NB4 (cell line): ENCODE results near the gene LTBP1.

Experiments used
- CTCF ChIP-seq: IDR thresholded peaks from one replicate; pipeline ENCODE4 v1.5.1; 2012; ENCODE audit warnings: low read depth, low read length
- MAX ChIP-seq: IDR thresholded peaks from 2 replicates; pipeline ENCODE4 v1.6.1; 2011; ENCODE audit warnings: low read depth, low read length
- MYC ChIP-seq: IDR thresholded peaks from 2 replicates; pipeline ENCODE4 v1.6.1; 2011; ENCODE audit warnings: low read depth, low read length
- POLR2A ChIP-seq: IDR thresholded peaks from 2 replicates; pipeline ENCODE4 v1.6.1; 2011; ENCODE audit warnings: mild to moderate bottlenecking; ENCODE audit not compliant: insufficient read length; ENCODE audit errors: extremely low read depth

- TF ChIP-seq CTCF (no peak), POLR2A (no peak), MAX (no peak), MYC (no peak)
Measured at GRCh38 chr2:32947484-32948143, 861 bp downstream of the LTBP1 start.
